ENCODE data around the gene HSPB1. TPM values are rescaled to one million over a fixed set of nuclear protein-coding genes. Genes with fewer than 3 reads are reported as not detected.

Gene HSPB1
- total and polyA plus RNA-seq, 2 of the 13 experiments (the other 11 are each of a cell fraction or from before 2014, with no cell fraction given): 21.0 to 38.6 TPM

DNA sequence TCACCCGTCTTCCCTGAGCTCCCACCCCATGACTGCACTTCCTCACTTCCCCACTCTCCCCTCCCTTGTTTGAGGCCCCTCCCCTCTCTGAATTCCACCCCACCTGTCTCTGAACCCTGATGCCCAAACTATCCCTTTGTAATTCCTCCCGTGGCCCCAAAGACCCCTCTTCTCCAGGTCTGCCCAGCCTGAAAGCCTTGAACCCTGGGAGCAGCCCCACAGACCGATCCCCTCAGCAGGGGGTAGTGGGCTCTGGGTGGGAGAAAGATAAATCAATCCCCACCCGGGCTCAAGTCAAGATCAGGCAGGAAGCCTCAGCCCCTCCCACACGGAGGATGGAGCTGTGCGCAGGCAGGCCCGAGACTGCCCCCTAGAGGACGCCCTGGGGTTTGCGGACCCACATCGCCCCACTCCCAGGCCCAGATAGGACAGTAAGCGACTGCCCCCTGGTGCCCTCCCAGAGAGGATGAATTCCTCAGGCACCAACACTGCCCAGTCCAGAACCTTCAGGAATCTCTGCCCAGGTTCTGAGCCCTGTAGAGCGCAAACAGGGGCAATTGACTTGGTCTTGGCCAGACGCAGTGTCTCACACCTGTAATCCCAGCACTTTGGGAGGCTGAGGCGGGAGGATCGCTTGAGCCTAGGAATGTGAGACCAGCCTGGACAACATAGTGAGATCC, 11.7 kb downstream of the HSPB1 start:
- DNase-seq (ENCODE audit: low spot score): peak; percentile 85
- Histone ChIP-seq H3K4me2 (ENCODE audit: low read depth, low read length) (peak overlapping the region; percentile 53), H3K4me1 (ENCODE audit: insufficient read depth, low read length) (peaks cover 42% of the 10 kb centered on the region), H3K27me3 (ENCODE audit: control insufficient read depth in 1 of 2, insufficient read depth in 2 of 2, low read length in 2 of 2) (no peaks in the 10 kb centered on the region; a peak in 1 of 5 replicates), H3K9me3 (ENCODE audit: low read length) (no peaks in the 10 kb centered on the region), H3K4me3 (replicated peaks in 1 of 3; ENCODE audit: insufficient read depth in 1 of 3, low read depth in 2 of 3, low read length in 3 of 3) (no peak overlapping the region; a peak in 1 of 6 replicates), H3K9ac (ENCODE audit: insufficient read depth, low read depth, low read length) (no peak overlapping the region), H3K79me2 (ENCODE audit: insufficient read depth, low read length) (peaks cover 3% of the 10 kb centered on the region), H3K27ac (ENCODE audit: extremely low read length, insufficient read depth, low read length) (no peak overlapping the region), H4K20me1 (ENCODE audit: insufficient read depth, low read length) (no peaks in the 10 kb centered on the region), H3K36me3 (replicated peaks in 1 of 2; ENCODE audit: control insufficient read depth in 1 of 2, insufficient read depth in 2 of 2, low read length in 2 of 2) (no peaks in the 10 kb centered on the region), H2AFZ (ENCODE audit: low read length) (no peak overlapping the region)
- peak; percentile 86 for FAIRE-seq
- BruUV-seq (replicated peaks): no TSS peak
- WGBS (ENCODE audit: low lambda C conversion rate): 2% methylated on average over 8 of the region's 15 CpGs
- CTCF ChIA-PET (ENCODE audit: low intra/inter-chr PET ratio, low total read pairs): interaction anchor here (0.7 to 6.3 kb wide), 11 partner anchors 11 to 136 kb away, joined by 3 to 179 read pairs (median 7); partner anchors contain the start of genes HSPB1, SRRM3 and YWHAG
- ATAC-seq: peak; percentile 58
- POLR2A ChIA-PET: interaction anchor here (0.7 to 1.4 kb wide), 5 partner anchors 11 to 136 kb away, joined by 3 to 11 read pairs (median 6); no protein-coding TSS in a partner anchor
- in situ Hi-C loops (cut with HindIII; ENCODE audit: extremely low pct_ligation_motif_present, low pct_unique_long_range_greater_than_20kb) (loop anchor here (5.0 kb wide), 1 partner anchor 142 kb away; no protein-coding TSS in a partner anchor), intact Hi-C loops (cut with micrococcal nuclease; ENCODE audit: unreplicated experiment) (loop anchor here (1.0 to 2.0 kb wide), 3 partner anchors 23 to 136 kb away; no protein-coding TSS in a partner anchor)
- TF ChIP-seq, protein P1, sequence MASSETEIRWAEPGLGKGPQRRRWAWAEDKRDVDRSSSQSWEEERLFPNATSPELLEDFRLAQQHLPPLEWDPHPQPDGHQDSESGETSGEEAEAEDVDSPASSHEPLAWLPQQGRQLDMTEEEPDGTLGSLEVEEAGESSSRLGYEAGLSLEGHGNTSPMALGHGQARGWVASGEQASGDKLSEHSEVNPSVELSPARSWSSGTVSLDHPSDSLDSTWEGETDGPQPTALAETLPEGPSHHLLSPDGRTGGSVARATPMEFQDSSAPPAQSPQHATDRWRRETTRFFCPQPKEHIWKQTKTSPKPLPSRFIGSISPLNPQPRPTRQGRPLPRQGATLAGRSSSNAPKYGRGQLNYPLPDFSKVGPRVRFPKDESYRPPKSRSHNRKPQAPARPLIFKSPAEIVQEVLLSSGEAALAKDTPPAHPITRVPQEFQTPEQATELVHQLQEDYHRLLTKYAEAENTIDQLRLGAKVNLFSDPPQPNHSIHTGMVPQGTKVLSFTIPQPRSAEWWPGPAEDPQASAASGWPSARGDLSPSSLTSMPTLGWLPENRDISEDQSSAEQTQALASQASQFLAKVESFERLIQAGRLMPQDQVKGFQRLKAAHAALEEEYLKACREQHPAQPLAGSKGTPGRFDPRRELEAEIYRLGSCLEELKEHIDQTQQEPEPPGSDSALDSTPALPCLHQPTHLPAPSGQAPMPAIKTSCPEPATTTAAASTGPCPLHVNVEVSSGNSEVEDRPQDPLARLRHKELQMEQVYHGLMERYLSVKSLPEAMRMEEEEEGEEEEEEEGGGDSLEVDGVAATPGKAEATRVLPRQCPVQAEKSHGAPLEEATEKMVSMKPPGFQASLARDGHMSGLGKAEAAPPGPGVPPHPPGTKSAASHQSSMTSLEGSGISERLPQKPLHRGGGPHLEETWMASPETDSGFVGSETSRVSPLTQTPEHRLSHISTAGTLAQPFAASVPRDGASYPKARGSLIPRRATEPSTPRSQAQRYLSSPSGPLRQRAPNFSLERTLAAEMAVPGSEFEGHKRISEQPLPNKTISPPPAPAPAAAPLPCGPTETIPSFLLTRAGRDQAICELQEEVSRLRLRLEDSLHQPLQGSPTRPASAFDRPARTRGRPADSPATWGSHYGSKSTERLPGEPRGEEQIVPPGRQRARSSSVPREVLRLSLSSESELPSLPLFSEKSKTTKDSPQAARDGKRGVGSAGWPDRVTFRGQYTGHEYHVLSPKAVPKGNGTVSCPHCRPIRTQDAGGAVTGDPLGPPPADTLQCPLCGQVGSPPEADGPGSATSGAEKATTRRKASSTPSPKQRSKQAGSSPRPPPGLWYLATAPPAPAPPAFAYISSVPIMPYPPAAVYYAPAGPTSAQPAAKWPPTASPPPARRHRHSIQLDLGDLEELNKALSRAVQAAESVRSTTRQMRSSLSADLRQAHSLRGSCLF (CRISPR knock-in tag; IDR thresholded peaks at IDR 0.05; ENCODE audit: borderline replicate concordance): no peak
- TF ChIP-seq, protein P2, sequence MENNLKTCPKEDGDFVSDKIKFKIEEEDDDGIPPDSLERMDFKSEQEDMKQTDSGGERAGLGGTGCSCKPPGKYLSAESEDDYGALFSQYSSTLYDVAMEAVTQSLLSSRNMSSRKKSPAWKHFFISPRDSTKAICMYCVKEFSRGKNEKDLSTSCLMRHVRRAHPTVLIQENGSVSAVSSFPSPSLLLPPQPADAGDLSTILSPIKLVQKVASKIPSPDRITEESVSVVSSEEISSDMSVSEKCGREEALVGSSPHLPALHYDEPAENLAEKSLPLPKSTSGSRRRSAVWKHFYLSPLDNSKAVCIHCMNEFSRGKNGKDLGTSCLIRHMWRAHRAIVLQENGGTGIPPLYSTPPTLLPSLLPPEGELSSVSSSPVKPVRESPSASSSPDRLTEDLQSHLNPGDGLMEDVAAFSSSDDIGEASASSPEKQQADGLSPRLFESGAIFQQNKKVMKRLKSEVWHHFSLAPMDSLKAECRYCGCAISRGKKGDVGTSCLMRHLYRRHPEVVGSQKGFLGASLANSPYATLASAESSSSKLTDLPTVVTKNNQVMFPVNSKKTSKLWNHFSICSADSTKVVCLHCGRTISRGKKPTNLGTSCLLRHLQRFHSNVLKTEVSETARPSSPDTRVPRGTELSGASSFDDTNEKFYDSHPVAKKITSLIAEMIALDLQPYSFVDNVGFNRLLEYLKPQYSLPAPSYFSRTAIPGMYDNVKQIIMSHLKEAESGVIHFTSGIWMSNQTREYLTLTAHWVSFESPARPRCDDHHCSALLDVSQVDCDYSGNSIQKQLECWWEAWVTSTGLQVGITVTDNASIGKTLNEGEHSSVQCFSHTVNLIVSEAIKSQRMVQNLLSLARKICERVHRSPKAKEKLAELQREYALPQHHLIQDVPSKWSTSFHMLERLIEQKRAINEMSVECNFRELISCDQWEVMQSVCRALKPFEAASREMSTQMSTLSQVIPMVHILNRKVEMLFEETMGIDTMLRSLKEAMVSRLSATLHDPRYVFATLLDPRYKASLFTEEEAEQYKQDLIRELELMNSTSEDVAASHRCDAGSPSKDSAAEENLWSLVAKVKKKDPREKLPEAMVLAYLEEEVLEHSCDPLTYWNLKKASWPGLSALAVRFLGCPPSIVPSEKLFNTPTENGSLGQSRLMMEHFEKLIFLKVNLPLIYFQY (CRISPR knock-in tag; IDR thresholded peaks at IDR 0.05; ENCODE audit: borderline replicate concordance): peak; percentile 91
- peak; percentile 100 for TF ChIP-seq STAG1 (CRISPR knock-in tag; IDR thresholded peaks at IDR 0.05)
- TF ChIP-seq, protein P3, sequence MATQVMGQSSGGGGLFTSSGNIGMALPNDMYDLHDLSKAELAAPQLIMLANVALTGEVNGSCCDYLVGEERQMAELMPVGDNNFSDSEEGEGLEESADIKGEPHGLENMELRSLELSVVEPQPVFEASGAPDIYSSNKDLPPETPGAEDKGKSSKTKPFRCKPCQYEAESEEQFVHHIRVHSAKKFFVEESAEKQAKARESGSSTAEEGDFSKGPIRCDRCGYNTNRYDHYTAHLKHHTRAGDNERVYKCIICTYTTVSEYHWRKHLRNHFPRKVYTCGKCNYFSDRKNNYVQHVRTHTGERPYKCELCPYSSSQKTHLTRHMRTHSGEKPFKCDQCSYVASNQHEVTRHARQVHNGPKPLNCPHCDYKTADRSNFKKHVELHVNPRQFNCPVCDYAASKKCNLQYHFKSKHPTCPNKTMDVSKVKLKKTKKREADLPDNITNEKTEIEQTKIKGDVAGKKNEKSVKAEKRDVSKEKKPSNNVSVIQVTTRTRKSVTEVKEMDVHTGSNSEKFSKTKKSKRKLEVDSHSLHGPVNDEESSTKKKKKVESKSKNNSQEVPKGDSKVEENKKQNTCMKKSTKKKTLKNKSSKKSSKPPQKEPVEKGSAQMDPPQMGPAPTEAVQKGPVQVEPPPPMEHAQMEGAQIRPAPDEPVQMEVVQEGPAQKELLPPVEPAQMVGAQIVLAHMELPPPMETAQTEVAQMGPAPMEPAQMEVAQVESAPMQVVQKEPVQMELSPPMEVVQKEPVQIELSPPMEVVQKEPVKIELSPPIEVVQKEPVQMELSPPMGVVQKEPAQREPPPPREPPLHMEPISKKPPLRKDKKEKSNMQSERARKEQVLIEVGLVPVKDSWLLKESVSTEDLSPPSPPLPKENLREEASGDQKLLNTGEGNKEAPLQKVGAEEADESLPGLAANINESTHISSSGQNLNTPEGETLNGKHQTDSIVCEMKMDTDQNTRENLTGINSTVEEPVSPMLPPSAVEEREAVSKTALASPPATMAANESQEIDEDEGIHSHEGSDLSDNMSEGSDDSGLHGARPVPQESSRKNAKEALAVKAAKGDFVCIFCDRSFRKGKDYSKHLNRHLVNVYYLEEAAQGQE (IDR thresholded peaks at IDR 0.05; ENCODE audit: borderline replicate concordance in 1 of 2, low read depth in 1 of 2, low read length in 2 of 2): no peak
- no peak for TF ChIP-seq ZNF138 (CRISPR knock-in tag; IDR thresholded peaks at IDR 0.05; ENCODE audit: low read depth)
- peak; percentile 62; the same call in 1 of the 2 replicates for TF ChIP-seq PHF21A (CRISPR knock-in tag; IDR thresholded peaks at IDR 0.05)
- TF ChIP-seq, protein P4, sequence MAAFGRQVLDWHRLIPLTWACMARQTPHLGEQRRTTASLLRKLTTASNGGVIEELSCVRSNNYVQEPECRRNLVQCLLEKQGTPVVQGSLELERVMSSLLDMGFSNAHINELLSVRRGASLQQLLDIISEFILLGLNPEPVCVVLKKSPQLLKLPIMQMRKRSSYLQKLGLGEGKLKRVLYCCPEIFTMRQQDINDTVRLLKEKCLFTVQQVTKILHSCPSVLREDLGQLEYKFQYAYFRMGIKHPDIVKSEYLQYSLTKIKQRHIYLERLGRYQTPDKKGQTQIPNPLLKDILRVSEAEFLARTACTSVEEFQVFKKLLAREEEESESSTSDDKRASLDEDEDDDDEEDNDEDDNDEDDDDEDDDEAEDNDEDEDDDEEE (CRISPR knock-in tag; IDR thresholded peaks at IDR 0.05): 0 out of 2 replicates have a peak, but pooled peaks have one; percentile 57
- peak; percentile 70; the same call in 1 of the 2 replicates for TF ChIP-seq ZFP1 (CRISPR knock-in tag; IDR thresholded peaks at IDR 0.05)

Measured in HepG2 (cell line).